Mammary microvascular endothelial cell (primary cell): ENCODE measurements around the gene TUG1. TPM values are rescaled to one million over a fixed set of nuclear protein-coding genes. Genes with fewer than 3 reads are reported as not detected.

Experiments used
- total RNA-seq: library from RNA; depleted of rRNA; stranded (reverse); fragments of >200 nt; gene quantifications from 2 replicates; pipeline ENCODE4 v1.2.3, GENCODE V29; 2015

The TUG1 gene
- total RNA-seq = 36.3 and 38.0 TPM in 2 replicates

GRCh38 chr22:30968924-30969531 lies at the start of gene TUG1:
Gene TUG1, plus strand, starts transcription at chr22:30969265.

GRCh38 chr22:30968015-30968923 lies 796 bp upstream of the TUG1 start, which contains the start of gene MORC2:
Gene MORC2, minus strand, starts transcription at chr22:30968774. Its CDS starts 885 bp downstream, at chr22:30967889.

Other genes starting within 250 kb of the TUG1 start
- 14.2 and 18.5 TPM in 2 replicates for gene MORC2, start 491 bp upstream of the TUG1 start, total RNA-seq
- 292 and 322 TPM in 2 replicates for gene SMTN, start 112.1 kb downstream of the TUG1 start, total RNA-seq
- gene SELENOM, start 138.3 kb downstream of the TUG1 start, total RNA-seq = 105 and 123 TPM in 2 replicates
- gene INPP5J, start 153.7 kb downstream of the TUG1 start, total RNA-seq = not detected in 2 replicates
- not detected in 2 replicates for gene PLA2G3, start 171.2 kb downstream of the TUG1 start, total RNA-seq
- 25.6 and 28.6 TPM in 2 replicates for gene RNF185, start 190.9 kb downstream of the TUG1 start, total RNA-seq
- 37.0 and 40.0 TPM in 2 replicates for gene LIMK2, start 243.0 kb downstream of the TUG1 start, total RNA-seq